Dendritic cell treated with granulocyte-macrophage colony-stimulating factor and Interleukin-4, amounts not matched to agents 40 ng/mL and 50 ng/mL, for 4 days (primary cell): ENCODE measurements around the gene CCDC88B.

Experiments used
- H3K27ac Mint-ChIP-seq: one replicate; pipeline ENCODE4 v1.8.0; 2022; ENCODE audit warnings: mild to moderate bottlenecking, mixed read lengths
- H3K27me3 Mint-ChIP-seq: one replicate; pipeline ENCODE4 v1.8.0; 2022; ENCODE audit warnings: mild to moderate bottlenecking, mixed read lengths
- H3K36me3 Mint-ChIP-seq: one replicate; pipeline ENCODE4 v1.8.0; 2022; ENCODE audit warnings: low read depth, mixed read lengths
- H3K4me1 Mint-ChIP-seq: one replicate; pipeline ENCODE4 v1.8.0; 2022; ENCODE audit warnings: low read depth, mixed read lengths
- H3K4me3 Mint-ChIP-seq: one replicate; pipeline ENCODE4 v1.8.0; 2022; ENCODE audit warnings: mild to moderate bottlenecking, moderate library complexity, mixed read lengths
- H3K9me3 Mint-ChIP-seq: one replicate; pipeline ENCODE4 v1.8.0; 2022; ENCODE audit warnings: mixed read lengths
- intact Hi-C: fragments of 100-400 bp; cut with micrococcal nuclease; formaldehyde crosslinking; loops from one replicate; pipeline ENCODE4 v1.15.0; 2022

CCDC88B gene

GRCh38 chr11:64352099-64352994 lies 12.3 kb downstream of the CCDC88B start:
- H3K27me3 Mint-ChIP-seq, result no peaks in the 10 kb centered on the region
- intact Hi-C loops, result loop anchor here (10.0 kb wide), 1 partner anchor 302 kb away; no protein-coding TSS in a partner anchor

GRCh38 chr11:64352995-64353714 lies 13.2 kb downstream of the CCDC88B start:
- H3K9me3 Mint-ChIP-seq, result no peaks in the 10 kb centered on the region
- peaks cover 24% of the 10 kb centered on the region for H3K4me1 Mint-ChIP-seq
- peaks cover 75% of the 10 kb centered on the region for H3K36me3 Mint-ChIP-seq
- H3K27ac Mint-ChIP-seq, result no peak overlapping the region
- H3K27me3 Mint-ChIP-seq, result no peaks in the 10 kb centered on the region
- no peak overlapping the region for H3K4me3 Mint-ChIP-seq
- intact Hi-C loops, result loop anchor here (10.0 kb wide), 1 partner anchor 302 kb away; no protein-coding TSS in a partner anchor

More at GRCh38 chr11:64352099-64352994, 12.3 kb downstream of the CCDC88B start:
- Mint-ChIP-seq H3K9me3 (no peaks in the 10 kb centered on the region), H3K27ac (no peak overlapping the region), H3K4me1 (peaks cover 19% of the 10 kb centered on the region), H3K4me3 (no peak overlapping the region), H3K36me3 (peaks cover 76% of the 10 kb centered on the region)

GRCh38 chr11:64353715-64354506 lies 13.9 kb downstream of the CCDC88B start:
- H3K4me1 Mint-ChIP-seq, result peaks cover 30% of the 10 kb centered on the region
- no peaks in the 10 kb centered on the region for H3K9me3 Mint-ChIP-seq
- no peaks in the 10 kb centered on the region for H3K27me3 Mint-ChIP-seq
- no peak overlapping the region for H3K27ac Mint-ChIP-seq
- intact Hi-C loops, result loop anchor here (10.0 kb wide), 1 partner anchor 301 kb away; no protein-coding TSS in a partner anchor
- no peak overlapping the region for H3K4me3 Mint-ChIP-seq
- peaks cover 71% of the 10 kb centered on the region for H3K36me3 Mint-ChIP-seq

- Mint-ChIP-seq H3K9me3 (no peaks in the 10 kb centered on the region), H3K27me3 (no peaks in the 10 kb centered on the region), H3K27ac (peak overlapping the region; percentile 76), H3K4me3 (peak overlapping the region; percentile 57), H3K4me1 (peaks cover 42% of the 10 kb centered on the region), H3K36me3 (peaks cover 71% of the 10 kb centered on the region)
- intact Hi-C loops, result loop anchor here (10.0 kb wide), 1 partner anchor 299 kb away; no protein-coding TSS in a partner anchor
Measured at GRCh38 chr11:64355078-64355940, 15.3 kb downstream of the CCDC88B start.

- Mint-ChIP-seq H3K36me3 (peaks cover 71% of the 10 kb centered on the region), H3K9me3 (no peaks in the 10 kb centered on the region), H3K4me1 (peaks cover 54% of the 10 kb centered on the region), H3K27me3 (no peaks in the 10 kb centered on the region), H3K27ac (peak overlapping the region; percentile 80), H3K4me3 (no peak overlapping the region)
- intact Hi-C loops, result loop anchor here (10.0 kb wide), 1 partner anchor 298 kb away; no protein-coding TSS in a partner anchor
Measured at GRCh38 chr11:64356498-64357411, 16.8 kb downstream of the CCDC88B start.

- H3K4me3 Mint-ChIP-seq, result no peak overlapping the region
- intact Hi-C loops, result loop anchor here (10.0 kb wide), 1 partner anchor 297 kb away; no protein-coding TSS in a partner anchor
- H3K27ac Mint-ChIP-seq, result peak overlapping the region; percentile 80
- no peaks in the 10 kb centered on the region for H3K9me3 Mint-ChIP-seq
- H3K36me3 Mint-ChIP-seq, result peaks cover 71% of the 10 kb centered on the region
- peaks cover 54% of the 10 kb centered on the region for H3K4me1 Mint-ChIP-seq
- H3K27me3 Mint-ChIP-seq, result no peaks in the 10 kb centered on the region
Measured at GRCh38 chr11:64357446-64357845, 17.4 kb downstream of the CCDC88B start.

- Mint-ChIP-seq H3K36me3 (peaks cover 71% of the 10 kb centered on the region), H3K9me3 (no peaks in the 10 kb centered on the region), H3K27ac (peak overlapping the region; percentile 80), H3K4me1 (peaks cover 54% of the 10 kb centered on the region), H3K4me3 (peak overlapping the region; percentile 93), H3K27me3 (no peaks in the 10 kb centered on the region)
- intact Hi-C loops, result loop anchor here (10.0 kb wide), 1 partner anchor 297 kb away; no protein-coding TSS in a partner anchor
Measured at GRCh38 chr11:64357904-64358535, 18.0 kb downstream of the CCDC88B start.

- intact Hi-C loops, result loop anchor here (10.0 kb wide), 1 partner anchor 296 kb away; no protein-coding TSS in a partner anchor
- Mint-ChIP-seq H3K27ac (peak overlapping the region; percentile 80), H3K4me1 (peaks cover 59% of the 10 kb centered on the region), H3K27me3 (no peaks in the 10 kb centered on the region), H3K4me3 (peak overlapping the region; percentile 93), H3K36me3 (peaks cover 71% of the 10 kb centered on the region), H3K9me3 (no peaks in the 10 kb centered on the region)
Measured at GRCh38 chr11:64358536-64358906, 18.5 kb downstream of the CCDC88B start.

GRCh38 chr11:64358907-64359711 lies 19.1 kb downstream of the CCDC88B start, which contains the start of gene RPS6KA4:
TSS of gene RPS6KA4 (plus strand) at chr11:64359162. CDS start at chr11:64359236, 74 bp downstream.
- Mint-ChIP-seq H3K4me3 (peak within 1 kb of the TSS; percentile 93), H3K9me3 (no peaks in the 10 kb centered on the region), H3K27ac (peak within 1 kb of the TSS; percentile 80), H3K36me3 (peaks cover 71% of the 10 kb centered on the region), H3K27me3 (no peaks in the 10 kb centered on the region), H3K4me1 (peaks cover 61% of the 10 kb centered on the region)
- intact Hi-C loops, result loop anchor here (10.0 kb wide), 1 partner anchor 296 kb away; no protein-coding TSS in a partner anchor

GRCh38 chr11:64359712-64360445 lies 19.9 kb downstream of the CCDC88B start:
- Mint-ChIP-seq H3K9me3 (no peaks in the 10 kb centered on the region), H3K4me3 (peak overlapping the region; percentile 93), H3K36me3 (peaks cover 76% of the 10 kb centered on the region), H3K27ac (peak overlapping the region; percentile 80), H3K4me1 (peaks cover 58% of the 10 kb centered on the region), H3K27me3 (no peaks in the 10 kb centered on the region)
- intact Hi-C loops, result loop anchor here (5.0 to 10.0 kb wide), 2 partner anchors 87 to 295 kb away; no protein-coding TSS in a partner anchor
